GM19438 (cell line): ENCODE measurements around the gene CEPT1.
"Not testable (repeated sequence)": the region's sequence is repeated elsewhere in the genome, so short reads cannot be mapped to it uniquely, and the experiment has no call there.

Experiments used
- ATAC-seq: cut with Tn5 transposase; IDR thresholded peaks from one replicate; pipeline ENCODE4 v1.9.1; 2021; ENCODE audit warnings: low read depth; ENCODE audit not compliant: unreplicated experiment

Gene CEPT1

GRCh38 chr1:111139956-111140679 lies at the start of gene CEPT1, which contains the start of gene DRAM2:
Gene CEPT1, plus strand, starts transcription at chr1:111140223. Its CDS starts 7,492 bp downstream, at chr1:111147715.
Gene DRAM2, minus strand, starts transcription at chr1:111140093. Its CDS starts 8,539 bp downstream, at chr1:111131554.
- ATAC-seq = peak; percentile 73

- ATAC-seq = not testable (repeated sequence)
Observed at GRCh38 chr1:111095421-111095820, 44.6 kb upstream of the CEPT1 start.

- ATAC-seq = no peak
Observed at GRCh38 chr1:111097356-111098099, 42.5 kb upstream of the CEPT1 start.

GRCh38 chr1:111099289-111099688 lies 40.7 kb upstream of the CEPT1 start:
- no peak for ATAC-seq

GRCh38 chr1:111101854-111102642 lies 38.0 kb upstream of the CEPT1 start:
- no peak for ATAC-seq

- ATAC-seq = no peak
Observed at GRCh38 chr1:111104981-111105380, 35.0 kb upstream of the CEPT1 start.

GRCh38 chr1:111110197-111110899 lies 29.7 kb upstream of the CEPT1 start:
- no peak for ATAC-seq

- ATAC-seq = no peak
Observed at GRCh38 chr1:111116496-111116895, 23.5 kb upstream of the CEPT1 start.

GRCh38 chr1:111126354-111126753 lies 13.7 kb upstream of the CEPT1 start:
- no peak for ATAC-seq

- ATAC-seq = peak; percentile 86
Observed at GRCh38 chr1:111127923-111128643, 11.9 kb upstream of the CEPT1 start.

- ATAC-seq = no peak
Observed at GRCh38 chr1:111129376-111129775, 10.6 kb upstream of the CEPT1 start.

GRCh38 chr1:111131693-111132092 lies 8.3 kb upstream of the CEPT1 start:
- no peak for ATAC-seq

- no peak for ATAC-seq
Observed at GRCh38 chr1:111133866-111134265, 6.2 kb upstream of the CEPT1 start.

GRCh38 chr1:111139324-111139955 lies 583 bp upstream of the CEPT1 start:
- peak; percentile 35 for ATAC-seq

GRCh38 chr1:111140680-111140967 lies 601 bp downstream of the CEPT1 start:
- no peak for ATAC-seq

GRCh38 chr1:111141245-111142220 lies 1.5 kb downstream of the CEPT1 start:
- ATAC-seq = no peak

- ATAC-seq = no peak
Observed at GRCh38 chr1:111142356-111142975, 2.4 kb downstream of the CEPT1 start.

- no peak for ATAC-seq
Observed at GRCh38 chr1:111145542-111145941, 5.5 kb downstream of the CEPT1 start.
